Astrocyte of the cerebellum (primary cell): ENCODE data around the gene BICDL1.

Experiments used
- DNase-seq: peaks from one replicate; pipeline ENCODE4 v3.0.0-alpha.2; 2011; ENCODE audit warnings: low read depth
- H3K4me3 ChIP-seq: 2 replicates; pipeline ENCODE4 v1.5.1; 2011; ENCODE audit warnings: mild to moderate bottlenecking, low read depth, low read length, moderate library complexity
- CTCF ChIP-seq: IDR thresholded peaks from 2 replicates; pipeline ENCODE4 v1.5.1; 2012; ENCODE audit warnings: low read length, low read depth, moderate library complexity, mild to moderate bottlenecking; ENCODE audit errors: missing control alignments
- in situ Hi-C: cut with HindIII; loops from 2 replicates; pipeline ENCODE4 v1.10.0; 2017; ENCODE audit warnings: low sequenced_read_pairs

Gene BICDL1

GRCh38 chr12:119989361-119989730 lies 310 bp downstream of the BICDL1 start:
- H3K4me3 ChIP-seq, result peak overlapping the region; percentile 42
- DNase-seq, result no peak
- in situ Hi-C loops, result no loop called here

DNA sequence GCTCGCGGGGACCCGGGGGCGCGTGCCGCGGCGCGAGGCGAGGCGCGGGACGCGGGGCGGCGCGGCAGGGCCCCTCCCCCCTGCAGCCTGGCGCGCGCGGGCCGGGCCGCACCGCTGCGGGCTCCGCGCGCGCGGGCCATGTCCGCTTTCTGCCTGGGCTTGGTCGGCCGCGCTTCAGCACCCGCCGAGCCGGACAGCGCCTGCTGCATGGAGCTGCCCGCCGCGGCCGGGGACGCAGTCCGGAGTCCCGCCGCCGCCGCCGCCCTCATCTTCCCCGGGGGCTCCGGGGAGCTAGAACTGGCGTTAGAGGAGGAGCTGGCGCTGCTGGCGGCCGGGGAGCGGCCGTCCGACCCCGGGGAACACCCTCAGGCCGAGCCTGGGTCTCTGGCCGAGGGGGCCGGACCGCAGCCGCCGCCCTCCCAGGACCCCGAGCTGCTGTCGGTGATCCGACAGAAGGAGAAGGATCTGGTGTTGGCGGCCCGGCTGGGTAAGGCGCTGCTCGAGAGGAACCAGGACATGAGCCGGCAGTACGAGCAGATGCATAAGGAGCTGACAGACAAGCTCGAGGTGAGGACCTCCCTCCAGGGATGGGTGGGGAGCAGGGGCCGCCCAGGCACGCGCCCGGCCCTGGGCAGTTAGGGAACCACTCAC lies 820 bp downstream of the BICDL1 start:
- no peak for TF ChIP-seq CTCF
- DNase-seq, result peak; percentile 47
- in situ Hi-C loops, result no loop called here
- H3K4me3 ChIP-seq, result peak overlapping the region; percentile 42

More at GRCh38 chr12:119989361-119989730, 310 bp downstream of the BICDL1 start:
- TF ChIP-seq CTCF, result no peak

DNA sequence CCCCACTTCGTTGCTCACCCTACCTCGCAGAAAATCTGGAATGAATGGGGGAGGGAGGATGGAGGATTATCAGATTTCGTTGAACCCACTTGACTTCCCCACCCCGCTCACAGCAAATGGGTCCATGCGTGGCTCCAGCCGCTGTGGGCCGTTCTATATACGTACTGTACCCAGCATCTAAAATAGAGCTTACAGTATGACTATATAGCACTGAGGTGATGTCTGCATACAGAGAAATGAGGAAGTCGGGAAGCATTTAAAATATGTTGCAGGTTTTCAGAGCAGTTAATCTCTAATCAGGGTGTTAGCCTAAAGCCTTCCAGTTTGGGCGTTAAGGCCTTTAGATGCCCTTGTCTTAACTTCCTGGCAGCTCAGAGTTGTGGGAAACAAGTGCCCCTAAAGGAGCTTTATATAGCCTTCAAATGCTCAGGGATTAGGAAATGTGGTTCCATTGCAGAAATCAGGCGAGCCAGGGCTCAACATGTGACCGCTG lies 1.4 kb downstream of the BICDL1 start:
- in situ Hi-C loops, result no loop called here
- no peak for DNase-seq
- no peak for TF ChIP-seq CTCF
- no peak overlapping the region for H3K4me3 ChIP-seq

DNA sequence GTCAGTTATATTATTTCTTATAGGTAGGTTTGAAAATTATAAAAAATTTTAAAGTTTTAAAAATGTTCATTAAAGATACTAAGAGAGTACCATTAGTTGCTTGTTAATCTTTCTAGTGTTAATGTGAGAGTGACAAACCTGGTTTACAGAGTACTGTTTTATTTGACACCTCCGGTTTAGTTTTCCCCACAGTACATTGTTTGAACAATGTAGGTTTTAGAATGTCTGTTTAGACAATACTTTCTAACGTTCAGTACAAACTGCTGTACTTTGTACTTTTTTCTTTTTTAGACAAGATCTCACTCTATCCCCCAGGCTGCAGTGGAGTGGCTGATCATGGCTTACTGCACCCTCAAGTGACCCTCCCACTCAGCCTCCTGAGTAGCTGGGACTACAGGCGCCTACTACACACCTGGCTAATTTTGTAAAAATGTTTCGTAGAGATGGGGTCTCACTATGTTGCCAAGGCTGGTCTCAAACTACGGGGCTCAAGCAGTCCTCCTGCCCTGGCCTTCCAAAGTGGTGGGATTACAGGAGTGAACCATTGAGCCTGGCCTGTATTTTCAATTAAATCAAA lies 3.2 kb downstream of the BICDL1 start:
- DNase-seq, result no peak
- in situ Hi-C loops, result no loop called here
- no peak overlapping the region for H3K4me3 ChIP-seq
- no peak for TF ChIP-seq CTCF

- no peak overlapping the region for H3K4me3 ChIP-seq
- no peak for TF ChIP-seq CTCF
- no peak for DNase-seq
- in situ Hi-C loops, result no loop called here
Measured at GRCh38 chr12:119994892-119995658, 6.0 kb downstream of the BICDL1 start.

DNA sequence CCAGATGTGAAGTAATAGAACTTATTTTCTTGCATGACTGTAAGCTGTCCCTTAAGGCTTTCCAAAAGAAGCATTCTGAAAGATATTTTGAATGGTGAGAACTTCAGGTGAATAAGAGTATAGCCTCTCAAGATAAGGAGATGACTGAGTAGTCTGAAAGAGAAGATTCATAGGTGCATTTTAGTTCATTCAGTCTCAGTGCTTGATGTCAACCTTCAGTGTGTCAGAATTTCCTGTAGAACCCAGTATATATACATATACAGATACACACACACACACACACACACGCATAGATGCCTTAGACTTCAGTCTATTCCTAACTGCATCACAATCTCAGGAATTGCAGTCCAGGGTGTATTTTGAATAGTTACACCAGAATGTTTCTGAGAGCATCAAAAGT lies 7.4 kb downstream of the BICDL1 start:
- no peak overlapping the region for H3K4me3 ChIP-seq
- in situ Hi-C loops, result no loop called here
- DNase-seq, result no peak
- TF ChIP-seq CTCF, result no peak
